ENCODE data around the gene QSOX1.

DNA sequence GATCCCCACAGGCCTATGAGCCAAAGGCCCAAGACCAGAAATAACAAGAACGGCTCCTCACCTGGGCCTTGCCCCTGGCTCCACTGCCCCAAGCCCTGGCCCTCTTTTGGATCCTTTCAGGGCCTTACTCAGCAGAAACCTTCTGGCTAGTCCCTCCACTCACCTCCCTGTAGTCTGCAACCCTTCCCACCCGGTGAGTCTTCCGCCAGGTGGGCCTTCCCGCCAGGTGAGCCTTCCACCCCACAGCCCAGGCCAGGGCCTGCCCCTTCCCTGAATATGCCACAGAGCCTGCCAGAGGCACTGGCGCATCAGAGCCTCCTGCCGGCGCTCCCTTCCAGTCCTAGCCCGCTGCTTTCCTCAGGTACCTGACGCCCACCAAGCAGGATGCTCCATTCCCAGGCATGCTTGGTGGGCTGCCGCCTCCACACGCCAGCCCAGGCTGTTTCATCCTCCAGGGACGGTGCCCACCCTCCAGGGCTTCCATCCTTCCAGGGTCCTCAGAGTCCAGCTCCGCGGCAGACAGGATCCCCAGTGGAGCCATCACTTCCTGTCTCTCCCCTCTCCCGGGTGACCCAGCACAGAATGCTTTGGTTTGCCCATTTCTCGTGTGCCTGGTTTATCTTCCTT is 96.3 kb downstream of the QSOX1 start:
- TF ChIP-seq, protein P1, sequence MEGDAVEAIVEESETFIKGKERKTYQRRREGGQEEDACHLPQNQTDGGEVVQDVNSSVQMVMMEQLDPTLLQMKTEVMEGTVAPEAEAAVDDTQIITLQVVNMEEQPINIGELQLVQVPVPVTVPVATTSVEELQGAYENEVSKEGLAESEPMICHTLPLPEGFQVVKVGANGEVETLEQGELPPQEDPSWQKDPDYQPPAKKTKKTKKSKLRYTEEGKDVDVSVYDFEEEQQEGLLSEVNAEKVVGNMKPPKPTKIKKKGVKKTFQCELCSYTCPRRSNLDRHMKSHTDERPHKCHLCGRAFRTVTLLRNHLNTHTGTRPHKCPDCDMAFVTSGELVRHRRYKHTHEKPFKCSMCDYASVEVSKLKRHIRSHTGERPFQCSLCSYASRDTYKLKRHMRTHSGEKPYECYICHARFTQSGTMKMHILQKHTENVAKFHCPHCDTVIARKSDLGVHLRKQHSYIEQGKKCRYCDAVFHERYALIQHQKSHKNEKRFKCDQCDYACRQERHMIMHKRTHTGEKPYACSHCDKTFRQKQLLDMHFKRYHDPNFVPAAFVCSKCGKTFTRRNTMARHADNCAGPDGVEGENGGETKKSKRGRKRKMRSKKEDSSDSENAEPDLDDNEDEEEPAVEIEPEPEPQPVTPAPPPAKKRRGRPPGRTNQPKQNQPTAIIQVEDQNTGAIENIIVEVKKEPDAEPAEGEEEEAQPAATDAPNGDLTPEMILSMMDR (IDR thresholded peaks at IDR 0.05; ENCODE audit: low read depth, low read length, poor library complexity, severe bottlenecking), result no peak
- no peak for TF ChIP-seq EZH2phosphoT487 (IDR thresholded peaks at IDR 0.05; ENCODE audit: borderline replicate concordance, low read length)
